PFSK-1 (cell line): ENCODE data around the gene SHFL.

Source experiments
- FOXP2 ChIP-seq: optimal IDR thresholded peaks from 2 replicates; pipeline ENCODE3; 2011; ENCODE audit warnings: borderline replicate concordance, control low read depth, inconsistent platforms; ENCODE audit not compliant: insufficient read depth; ENCODE audit errors: extremely low read length, extremely low read depth
- POLR2AphosphoS5 ChIP-seq: IDR thresholded peaks from 2 replicates; pipeline ENCODE4 v1.6.1; 2012; ENCODE audit warnings: low read depth, mild to moderate bottlenecking, control low read depth, low read length, moderate library complexity
- REST ChIP-seq, 2 experiments: IDR thresholded peaks; 2 replicates each; pipeline versions ENCODE4 v1.6.1 to v1.8.0; 2011 to 2012; ENCODE audit warnings: low read depth in 2 of 2, low read length in 2 of 2, control low read depth in 1 of 2, inconsistent platforms in 1 of 2, mild to moderate bottlenecking in 1 of 2, moderate library complexity in 1 of 2; ENCODE audit not compliant: insufficient read depth in 1 of 2
- SIN3A ChIP-seq: IDR thresholded peaks from 2 replicates; pipeline ENCODE4 v1.6.1; 2012; ENCODE audit warnings: mild to moderate bottlenecking, low read length, moderate library complexity, borderline replicate concordance; ENCODE audit not compliant: insufficient read depth
- TAF1 ChIP-seq: IDR thresholded peaks from 2 replicates; pipeline ENCODE4 v1.6.1; 2012; ENCODE audit warnings: low read length, control low read depth, borderline replicate concordance; ENCODE audit not compliant: insufficient read depth

SHFL gene

GRCh38 chr19:10068205-10068604 lies 17.9 kb upstream of the SHFL start:
- TF ChIP-seq SIN3A (no peak), FOXP2 (no peak), POLR2AphosphoS5 (no peak), REST (IDR thresholded peaks at IDR 0.05; ENCODE audit: insufficient read depth in 1 of 2, low read depth in 2 of 2, low read length in 2 of 2) (no peak), TAF1 (no peak)

- no peak for TF ChIP-seq TAF1
Observed at GRCh38 chr19:10069046-10069445, 17.1 kb upstream of the SHFL start.

GRCh38 chr19:10070730-10071446 lies 15.2 kb upstream of the SHFL start:
- TF ChIP-seq TAF1 (no peak), FOXP2 (no peak), POLR2AphosphoS5 (no peak), REST (IDR thresholded peaks at IDR 0.05; ENCODE audit: insufficient read depth in 1 of 2, low read depth in 2 of 2, low read length in 2 of 2) (no peak), SIN3A (no peak)

- no peak for TF ChIP-seq FOXP2
- no peak for TF ChIP-seq REST (IDR thresholded peaks at IDR 0.05; ENCODE audit: insufficient read depth in 1 of 2, low read depth in 2 of 2, low read length in 2 of 2)
- no peak for TF ChIP-seq POLR2AphosphoS5
- no peak for TF ChIP-seq SIN3A
Observed at GRCh38 chr19:10074153-10074552, 12.0 kb upstream of the SHFL start.

GRCh38 chr19:10076535-10076934 lies 9.6 kb upstream of the SHFL start:
- TF ChIP-seq POLR2AphosphoS5 (no peak), FOXP2 (no peak), REST (IDR thresholded peaks at IDR 0.05; ENCODE audit: insufficient read depth in 1 of 2, low read depth in 2 of 2, low read length in 2 of 2) (no peak), TAF1 (no peak), SIN3A (no peak)
